Measurements from ENCODE around the gene CALHM3.
A peak's percentile ranks its signal among the peaks of the same experiment; 100 is the strongest.
"Not testable (repeated sequence)": the region's sequence is repeated elsewhere in the genome, so short reads cannot be mapped to it uniquely, and the experiment has no call there.

CALHM3 gene

DNA sequence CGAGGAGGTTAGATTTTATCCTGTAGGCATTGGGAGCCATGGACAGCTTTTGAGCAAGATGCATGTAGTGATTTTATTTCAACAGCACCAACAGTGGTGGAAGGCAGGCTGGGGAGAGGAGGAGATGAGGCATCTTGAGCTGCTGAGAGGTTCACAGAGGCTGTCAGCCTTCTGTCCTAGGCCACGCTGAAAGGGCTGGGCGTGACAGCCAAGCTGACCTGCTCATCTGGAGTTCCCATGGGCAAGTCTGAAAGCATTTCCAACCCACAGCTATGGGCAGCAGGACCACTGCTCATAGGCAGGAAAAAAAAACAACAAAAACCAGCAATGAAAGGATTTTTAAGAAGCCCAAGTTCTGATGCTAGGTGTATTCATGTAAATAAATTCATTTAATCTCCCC lies 22.1 kb upstream of the CALHM3 start:
- no peak for DNase-seq

DNA sequence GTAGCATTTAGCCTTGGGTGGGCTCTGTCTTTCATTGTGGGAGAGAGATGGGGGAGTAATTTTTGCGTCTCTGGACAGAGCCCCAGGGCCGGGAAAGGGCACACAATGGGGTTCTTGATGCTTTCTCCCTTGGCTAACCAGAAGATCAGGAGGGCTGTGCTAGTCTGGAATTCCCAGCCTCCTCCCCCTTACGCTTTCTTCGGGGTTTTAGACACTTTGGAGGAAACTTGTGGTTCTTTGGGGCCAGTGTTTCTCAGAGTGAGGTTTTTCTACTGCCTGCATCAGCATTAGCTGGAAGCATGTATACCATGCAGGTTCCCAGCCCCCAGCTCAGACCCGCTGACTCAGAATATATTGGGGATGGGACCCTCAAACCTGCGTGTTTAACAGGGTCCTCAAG lies 21.4 kb upstream of the CALHM3 start:
- no peak for DNase-seq

DNA sequence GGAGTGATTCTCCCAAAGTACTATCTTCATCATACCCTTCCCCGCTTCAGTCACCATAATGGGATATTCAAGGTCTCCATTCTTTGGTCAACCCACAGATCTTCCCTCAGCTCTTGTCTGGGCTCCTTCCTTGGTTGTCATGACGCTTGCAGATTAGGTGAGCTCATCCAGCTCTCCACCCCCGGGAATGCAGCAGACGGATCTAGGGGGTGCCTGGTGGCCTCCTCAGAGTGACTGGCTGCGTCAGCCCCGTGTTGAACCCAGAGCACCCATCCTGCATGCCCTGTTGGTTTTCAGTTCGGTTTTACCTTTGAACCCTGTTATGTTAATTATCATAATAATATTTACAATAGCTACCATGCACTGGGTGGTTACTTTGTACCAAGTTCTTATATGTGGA lies 20.8 kb upstream of the CALHM3 start:
- DNase-seq = no peak

DNA sequence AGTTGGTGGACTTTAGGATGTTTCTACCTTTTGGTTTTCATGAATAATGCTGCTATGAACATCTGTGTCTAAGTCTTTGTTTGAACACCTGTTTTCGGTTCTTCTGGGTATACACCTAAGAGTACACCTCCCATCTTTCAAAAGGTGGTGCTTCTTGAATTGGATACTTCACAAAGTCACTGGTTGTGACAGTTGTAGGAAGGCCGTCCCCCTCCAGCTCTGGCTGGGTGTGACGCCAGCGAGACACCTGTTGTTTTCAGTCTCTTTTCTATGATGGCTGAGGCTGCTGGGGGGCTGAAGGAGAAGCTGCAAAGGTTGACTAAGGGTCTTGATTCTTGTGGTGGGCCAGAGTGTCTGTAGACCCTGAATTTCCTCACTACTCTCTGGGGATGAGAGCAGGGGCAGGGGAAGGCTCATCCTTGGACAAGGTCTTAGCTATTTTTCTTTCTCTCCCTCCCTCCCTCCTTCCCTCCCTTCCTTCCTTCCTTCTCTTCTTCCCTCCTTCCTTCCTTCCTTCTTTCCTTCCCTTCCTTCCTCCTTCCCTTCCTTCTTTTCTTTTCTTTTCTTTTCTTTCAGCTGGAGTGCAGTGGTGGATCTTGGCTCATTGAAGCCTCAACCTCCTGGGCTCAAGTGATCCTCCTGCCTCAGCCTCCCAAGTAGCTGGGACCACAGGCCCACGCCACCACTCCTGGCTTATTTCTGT lies 20.0 kb upstream of the CALHM3 start:
- no peak for DNase-seq

DNA sequence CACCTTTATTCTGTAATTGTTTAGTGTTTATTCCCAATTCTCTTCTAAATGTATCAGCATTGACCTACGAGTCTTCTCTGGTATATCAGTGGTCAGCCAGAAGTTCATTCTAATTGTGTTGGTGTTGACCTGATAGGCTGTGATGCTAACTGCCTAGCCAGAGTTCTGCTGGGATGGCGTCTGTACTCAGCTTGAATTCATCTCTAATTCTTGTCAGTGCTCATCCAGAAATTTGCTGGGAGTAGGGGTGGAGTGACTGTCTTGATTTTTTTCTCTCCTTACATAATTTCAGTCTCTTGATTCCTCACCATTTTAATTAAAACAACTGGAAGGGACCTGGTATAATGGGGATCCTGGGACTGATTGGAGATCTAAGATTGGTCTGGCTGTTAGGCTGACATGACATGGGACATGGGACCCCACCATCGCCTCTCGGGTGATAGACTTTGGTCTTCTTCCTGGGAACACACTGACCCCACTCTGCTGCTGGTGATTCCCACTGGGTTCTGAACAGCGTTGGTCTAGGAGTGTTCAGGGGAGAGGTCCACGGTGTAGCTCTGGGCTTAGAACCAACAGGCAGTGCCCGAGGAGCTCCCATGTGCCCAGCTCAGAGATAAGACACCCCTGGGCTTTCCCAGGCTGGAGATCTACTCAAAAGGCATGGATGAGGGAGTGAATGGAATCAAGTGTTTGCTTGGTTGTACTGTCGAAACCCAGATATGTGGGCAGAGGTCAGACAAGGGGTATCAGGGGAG lies 18.3 kb upstream of the CALHM3 start:
- DNase-seq = no peak

DNA sequence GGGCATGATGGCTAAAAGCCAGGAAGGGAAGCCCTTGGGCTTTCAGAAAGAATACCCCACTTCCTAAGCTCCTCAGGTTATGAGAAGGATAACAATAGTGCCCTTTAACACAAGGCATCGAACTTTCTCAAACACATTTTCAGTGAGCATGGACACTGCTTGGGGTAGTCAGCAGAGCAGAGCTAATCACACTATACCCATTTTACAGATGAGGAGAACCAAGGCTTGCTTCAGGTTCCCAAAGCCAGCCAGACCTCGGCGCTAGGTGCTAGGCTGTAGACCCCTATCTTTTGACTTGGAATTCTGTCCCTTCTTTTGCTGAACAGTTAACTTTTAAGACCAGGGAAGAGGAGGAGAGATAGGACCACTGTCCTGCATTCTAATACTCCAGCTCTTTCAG lies 16.3 kb upstream of the CALHM3 start:
- DNase-seq = no peak

DNA sequence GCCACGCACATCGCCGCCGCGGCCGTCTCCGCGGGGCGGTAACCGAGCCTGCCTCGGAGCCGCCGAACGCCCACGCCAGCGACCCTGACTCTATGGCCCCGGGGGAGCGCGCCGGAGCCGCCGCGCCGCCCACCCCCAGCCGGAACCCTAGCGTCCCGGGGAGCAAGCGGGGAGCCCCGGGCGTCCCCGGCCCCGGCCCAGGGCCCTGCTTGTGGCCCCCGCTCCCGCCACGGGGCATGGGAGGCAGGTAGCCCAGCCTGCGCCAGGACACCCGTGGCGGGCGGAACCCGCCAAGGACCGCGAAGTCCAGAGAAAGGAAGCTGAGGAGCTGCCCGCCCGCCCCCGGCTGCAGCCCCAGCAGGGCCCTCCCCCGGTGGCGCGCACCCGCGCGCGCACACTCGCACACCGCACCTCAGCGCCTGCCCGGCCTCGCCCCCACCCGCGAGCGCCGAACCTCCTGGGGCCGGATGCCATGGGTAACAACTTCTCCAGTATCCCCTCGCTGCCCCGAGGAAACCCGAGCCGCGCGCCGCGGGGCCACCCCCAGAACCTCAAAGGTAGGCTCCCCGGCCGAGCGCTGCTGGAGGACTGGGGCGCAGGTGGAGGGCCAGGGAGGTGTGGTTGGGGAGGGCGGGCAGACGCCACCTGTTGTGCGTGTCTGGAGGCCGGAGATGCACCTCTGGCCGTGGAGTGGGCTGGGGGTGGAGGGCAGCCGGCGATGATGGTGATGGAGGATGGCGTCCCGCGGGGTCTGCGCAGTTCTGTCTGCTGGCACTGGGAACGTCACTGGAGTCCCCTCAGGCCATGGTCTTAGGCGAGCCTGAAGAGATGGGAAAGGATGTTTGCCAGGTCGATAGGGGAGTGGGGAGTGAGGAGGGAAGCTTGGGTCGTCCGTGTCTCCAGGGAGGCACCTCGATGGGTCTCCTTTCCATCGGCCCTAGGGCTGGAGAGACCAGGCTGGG lies 15.2 kb upstream of the CALHM3 start:
- DNase-seq = no peak

DNA sequence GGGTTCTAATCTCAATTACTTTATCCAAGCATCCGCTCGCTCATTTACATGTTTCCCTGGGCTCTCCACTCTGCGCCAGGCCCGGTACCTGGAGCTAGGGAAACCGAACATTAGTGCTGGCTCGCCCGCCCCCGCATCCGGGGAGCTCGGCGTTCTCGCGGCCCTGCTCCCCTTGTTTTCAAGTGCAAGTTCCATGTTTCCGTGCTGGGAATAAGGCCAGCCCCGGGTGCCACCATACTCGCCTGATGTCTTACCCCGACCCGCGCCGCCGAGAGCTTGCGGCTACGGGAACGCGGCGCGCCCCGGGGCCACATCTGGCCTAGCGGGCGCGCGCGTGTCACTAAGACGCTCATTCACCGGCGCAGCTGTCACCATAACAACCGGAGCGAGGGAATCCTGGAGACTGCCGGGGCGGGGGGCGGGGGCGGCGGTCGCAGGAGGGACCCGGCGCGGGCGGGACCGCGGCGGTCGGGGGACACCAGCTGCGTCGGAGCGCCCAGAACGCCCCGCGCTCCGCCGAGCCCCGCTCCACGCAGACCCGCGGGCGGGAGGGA lies 14.4 kb upstream of the CALHM3 start, which contains the start of gene NEURL1:
NEURL1 (plus strand) TSS at position 344 of the 554 bp plus-strand sequence. CDS start 683 bp downstream, outside the sequence.
- no peak for DNase-seq

DNA sequence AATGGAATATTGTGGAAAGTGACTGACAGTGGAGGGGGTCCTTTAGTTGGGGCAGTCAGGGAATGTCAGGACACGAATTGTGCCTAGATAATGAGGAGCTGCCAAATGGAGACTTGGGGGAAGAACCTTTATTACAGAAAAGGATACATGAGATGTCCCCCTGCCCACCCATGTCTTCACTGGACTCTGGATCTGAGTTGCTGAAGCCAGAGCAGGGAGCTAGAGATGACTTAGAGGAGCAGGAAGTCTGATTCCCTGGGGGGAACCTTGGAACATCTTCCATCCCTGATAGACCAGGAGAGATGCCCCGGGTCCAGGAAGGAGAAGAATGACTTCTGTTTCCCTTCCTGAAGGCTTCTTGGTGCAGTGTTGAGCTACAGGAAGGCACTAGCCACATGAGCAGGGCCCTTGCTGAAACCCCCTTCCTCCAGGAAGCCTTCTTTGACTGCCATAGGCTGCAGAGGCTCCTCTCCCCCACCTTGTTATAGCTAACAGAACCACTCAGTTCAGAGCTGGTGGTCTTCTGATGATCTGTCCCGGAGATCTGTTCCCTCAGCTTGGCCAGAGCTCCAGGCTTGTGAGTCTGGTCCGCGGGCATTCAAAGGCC lies 13.7 kb upstream of the CALHM3 start:
- DNase-seq = no peak

DNA sequence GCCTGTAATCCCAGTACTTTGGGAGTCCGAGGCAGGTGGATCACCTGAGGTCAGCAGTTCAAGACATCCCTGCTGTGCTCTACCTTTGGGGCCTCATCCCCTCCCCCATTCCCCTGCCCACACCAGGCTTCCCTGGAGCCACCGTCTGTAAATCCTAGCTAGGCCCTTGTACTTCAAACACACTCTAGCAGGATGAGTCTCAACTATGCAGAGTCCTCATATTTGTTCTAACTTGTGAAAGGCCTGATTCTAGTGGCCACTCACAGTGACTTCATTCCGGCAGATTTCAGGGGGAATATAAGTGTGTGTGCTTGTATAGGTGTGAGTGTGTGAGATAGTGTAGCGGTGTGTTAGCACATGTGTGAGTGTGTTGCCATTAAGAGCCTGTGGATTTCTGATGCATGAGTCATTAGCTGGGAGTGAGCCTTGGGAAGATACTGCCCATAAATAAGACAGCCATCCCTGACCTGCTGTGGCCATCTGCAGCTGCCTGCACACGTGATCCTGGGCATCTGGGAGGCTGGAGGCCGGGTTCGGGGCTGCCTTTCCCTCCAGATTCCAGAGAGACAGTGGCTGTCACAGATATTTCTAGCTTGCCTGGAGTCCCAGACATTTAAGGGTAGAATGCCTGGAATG lies 12.8 kb upstream of the CALHM3 start:
- no peak for DNase-seq

DNA sequence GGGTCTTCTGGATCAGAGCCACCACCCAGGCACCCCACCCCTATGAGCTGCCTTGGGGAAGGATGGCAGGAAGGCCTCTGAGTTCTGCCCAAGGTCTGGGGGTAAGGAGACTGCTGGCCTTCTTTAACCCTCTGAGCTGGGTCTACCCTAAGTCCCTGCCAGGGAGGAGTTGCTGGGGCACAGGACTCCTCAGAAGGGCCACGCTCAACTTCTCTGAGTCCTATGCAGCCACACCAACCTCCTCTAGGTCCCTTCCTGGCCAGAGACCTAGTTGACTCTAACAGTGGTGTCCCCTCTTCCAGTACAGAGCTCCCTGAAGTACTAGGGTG lies 11.9 kb upstream of the CALHM3 start:
- no peak for DNase-seq

DNA sequence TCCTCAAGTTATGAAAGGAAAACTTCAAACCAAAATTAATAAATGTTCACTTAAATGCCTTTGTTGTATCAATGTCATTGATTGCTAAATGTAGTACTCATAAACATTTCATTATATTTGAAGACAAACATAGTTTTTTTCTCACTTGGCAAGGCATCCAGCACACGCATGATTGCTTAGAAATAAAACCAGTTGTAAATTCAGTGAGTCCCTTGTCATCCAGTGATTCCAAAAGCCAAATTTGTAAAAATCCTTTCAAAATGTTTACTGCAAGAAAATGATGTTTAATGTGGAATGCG lies 8.3 kb upstream of the CALHM3 start:
- no peak for DNase-seq

DNA sequence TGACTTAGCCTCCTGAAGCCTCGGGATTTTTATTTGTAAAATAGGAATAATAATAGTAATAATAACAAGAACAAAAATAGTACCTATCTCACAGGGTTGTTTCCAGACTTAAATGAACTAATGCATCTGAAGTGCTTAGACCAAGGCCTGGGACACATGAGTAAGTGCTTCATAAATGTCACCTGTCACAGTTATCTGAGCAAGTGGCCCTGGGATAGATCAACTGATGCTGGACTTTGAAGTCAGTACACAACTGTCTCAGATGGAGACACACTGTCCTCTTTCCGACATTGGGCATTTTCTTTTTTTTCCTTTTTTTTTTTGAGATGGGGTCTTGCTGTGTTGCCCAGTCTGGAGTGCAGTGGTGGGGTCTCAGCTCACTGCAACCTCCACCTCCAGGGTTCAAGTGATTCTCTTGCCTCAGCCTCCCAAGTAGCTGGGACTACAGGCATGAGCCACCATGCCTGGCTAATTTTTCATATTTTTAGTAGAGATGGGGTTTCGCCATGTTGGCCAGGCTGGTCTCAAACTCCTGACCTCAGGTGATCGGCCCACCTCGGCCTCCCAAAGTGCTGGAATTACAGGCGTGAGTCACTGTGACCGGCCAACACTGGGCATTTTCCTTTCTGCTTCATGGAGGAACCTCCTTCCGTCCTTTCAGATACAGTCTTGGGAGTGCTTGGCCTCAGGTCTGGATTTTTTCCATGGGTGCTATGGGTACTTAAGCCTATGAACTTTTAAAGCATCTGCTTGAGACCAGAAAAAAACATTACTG lies 7.8 kb upstream of the CALHM3 start:
- not testable (repeated sequence) for DNase-seq

DNA sequence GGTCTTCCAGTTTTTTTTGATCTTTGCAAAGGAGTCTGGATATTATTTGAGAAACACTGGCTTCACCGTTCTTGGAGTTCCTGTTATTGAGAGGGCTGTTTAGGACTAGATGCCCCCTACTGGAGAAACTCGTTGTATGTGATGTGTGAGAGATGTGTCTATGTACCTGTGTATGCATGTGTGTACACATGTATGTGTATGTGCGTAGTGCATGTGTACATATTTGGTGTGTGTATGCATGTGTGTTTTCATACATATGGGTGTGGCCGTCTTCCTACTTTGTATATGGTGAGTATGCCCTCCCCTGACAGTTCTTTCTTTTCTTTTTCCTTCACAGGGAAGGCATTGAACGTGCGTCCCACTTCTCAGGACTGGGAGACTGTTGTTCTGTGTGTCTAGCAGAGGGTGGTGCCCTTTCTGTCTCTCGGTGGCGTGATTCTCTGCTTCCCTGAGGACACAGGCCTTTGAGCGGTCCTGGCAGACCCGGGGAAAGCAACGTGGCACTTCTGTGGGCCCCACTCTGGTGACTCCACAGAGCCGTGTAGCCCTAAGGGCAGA lies 3.0 kb upstream of the CALHM3 start:
- peak; percentile 14 for DNase-seq

DNA sequence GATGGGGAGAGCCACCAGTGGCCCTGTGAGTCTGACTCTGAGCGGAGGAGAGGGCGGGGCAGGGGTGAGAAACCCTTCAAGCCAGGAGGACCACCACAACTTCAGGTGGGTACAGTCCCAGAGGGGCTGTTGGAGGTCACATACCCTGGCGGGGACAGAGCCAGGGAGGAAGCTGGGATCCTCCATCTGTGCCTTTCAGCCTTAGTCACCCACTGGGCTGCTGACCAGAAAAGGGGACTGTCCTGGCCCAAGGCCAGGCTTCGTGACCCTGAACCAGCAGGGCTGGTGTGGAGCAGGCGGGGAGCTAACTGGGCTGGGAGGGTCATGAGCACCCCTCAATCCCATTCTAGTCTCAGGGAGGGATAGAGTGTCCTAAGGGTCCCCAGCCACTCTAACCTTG lies 1.5 kb upstream of the CALHM3 start:
- no peak for DNase-seq

DNA sequence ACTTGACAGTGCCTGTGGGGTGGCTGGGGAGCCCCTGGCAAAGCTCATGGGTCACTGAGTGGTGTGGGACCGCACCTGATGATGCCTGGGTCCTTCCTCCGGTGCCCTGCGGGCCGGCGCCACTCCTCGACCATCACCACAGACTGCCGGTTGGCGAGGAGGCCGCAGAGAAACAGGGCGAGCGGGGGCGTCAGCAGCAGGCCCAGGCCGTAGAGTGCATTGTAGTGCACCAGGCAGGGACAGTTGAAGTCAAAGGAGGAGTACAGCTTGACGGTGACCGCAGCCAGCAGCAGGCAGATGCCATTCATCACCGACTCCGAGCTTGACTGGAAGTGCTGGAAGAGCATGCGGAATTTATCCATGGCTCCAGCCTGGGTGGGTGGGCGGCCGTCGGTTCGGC lies 369 bp downstream of the CALHM3 start:
- no peak for DNase-seq

DNA sequence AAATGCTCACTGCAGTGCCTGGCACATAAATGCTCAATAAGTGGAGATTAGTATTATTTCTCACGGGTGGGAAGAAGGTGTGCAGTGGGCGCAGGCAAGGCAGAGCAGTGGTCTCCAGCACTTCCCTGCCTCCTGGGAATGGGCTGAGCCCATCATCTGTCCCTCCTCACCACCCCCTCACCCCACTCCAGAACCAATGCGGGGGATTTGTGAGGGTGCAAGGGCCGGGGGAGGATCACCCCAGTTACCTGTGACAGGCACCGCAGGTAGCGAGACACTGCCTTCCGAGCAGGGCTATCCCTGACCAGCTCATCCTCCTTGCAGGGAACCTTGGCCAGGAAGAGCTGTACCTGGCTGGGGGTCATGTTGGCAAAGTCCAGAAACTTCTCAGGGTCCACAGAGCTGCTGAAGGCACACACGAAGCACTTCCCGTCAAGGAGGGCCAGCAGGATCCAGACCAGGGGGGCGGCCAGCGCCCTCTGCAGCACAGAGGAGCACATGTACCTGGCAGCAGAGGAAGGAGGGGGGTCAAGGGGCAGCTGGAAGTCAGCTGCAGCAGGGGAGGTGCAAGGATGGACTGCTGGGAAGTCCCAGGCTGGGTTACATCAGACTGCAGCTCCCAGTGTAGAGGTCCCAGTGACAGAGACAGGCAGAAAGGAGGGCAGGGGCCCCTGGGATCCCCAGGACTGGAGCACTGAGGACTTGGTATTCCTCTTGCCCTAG lies 2.8 kb downstream of the CALHM3 start:
- no peak for DNase-seq

DNA sequence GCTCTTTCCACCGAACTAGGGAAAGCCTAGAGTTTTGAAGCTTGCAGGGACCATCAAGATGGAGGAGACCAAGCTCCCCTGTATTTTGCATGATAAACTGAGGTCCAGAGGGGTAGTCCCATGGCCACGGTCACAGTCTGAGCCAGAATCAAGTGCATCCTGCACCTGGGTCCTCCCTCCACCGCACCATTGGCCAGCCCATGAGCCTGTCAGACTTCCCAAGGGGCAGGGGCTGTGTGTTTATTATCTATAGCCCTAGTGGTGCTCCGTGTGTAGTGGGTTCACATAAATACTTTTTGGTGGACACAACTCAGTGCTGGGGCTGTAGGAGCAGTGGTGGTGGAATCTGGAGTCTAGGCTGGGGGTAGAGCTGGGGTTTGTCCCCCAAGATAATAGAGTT lies 3.6 kb downstream of the CALHM3 start:
- no peak for DNase-seq

DNA sequence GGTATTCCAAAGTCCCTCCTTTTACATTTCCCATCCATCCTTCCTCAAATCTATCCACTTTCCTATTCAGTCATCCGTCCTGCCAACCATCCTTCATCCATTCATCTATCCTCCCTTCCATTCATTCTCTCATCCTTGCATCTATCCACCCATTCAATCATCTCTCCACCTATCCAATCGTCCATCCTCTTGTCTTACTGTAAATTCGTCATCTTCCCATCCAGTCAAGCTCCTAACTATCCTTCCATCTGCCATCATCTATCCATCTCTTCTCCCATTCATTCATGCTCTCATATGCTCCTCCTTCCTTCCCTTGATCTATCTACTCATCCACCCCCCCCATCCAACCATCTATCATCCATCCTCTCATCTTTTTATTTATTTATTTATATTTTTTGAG lies 5.0 kb downstream of the CALHM3 start:
- no peak for DNase-seq

DNA sequence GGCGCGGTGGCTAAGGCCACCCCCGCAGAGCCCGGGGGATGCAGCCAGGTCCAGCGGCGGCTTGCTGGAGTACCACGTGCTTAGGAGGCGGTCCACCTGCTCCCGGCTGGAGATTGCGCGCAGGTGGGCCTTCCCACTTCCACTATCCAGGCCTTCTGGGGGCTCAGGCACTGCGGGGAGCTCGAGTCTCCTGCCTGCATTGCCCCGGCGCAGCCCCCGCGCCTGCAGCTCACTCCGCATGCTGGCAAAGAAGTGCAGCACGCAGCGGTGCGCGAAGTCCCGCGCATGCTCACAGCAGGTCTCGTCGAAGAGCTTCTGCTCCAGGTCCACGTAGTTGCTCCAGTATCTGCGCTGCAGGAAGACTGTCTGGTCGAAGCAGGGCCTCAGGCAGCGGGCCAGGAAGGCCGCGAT lies 5.8 kb downstream of the CALHM3 start:
- DNase-seq = no peak

DNA sequence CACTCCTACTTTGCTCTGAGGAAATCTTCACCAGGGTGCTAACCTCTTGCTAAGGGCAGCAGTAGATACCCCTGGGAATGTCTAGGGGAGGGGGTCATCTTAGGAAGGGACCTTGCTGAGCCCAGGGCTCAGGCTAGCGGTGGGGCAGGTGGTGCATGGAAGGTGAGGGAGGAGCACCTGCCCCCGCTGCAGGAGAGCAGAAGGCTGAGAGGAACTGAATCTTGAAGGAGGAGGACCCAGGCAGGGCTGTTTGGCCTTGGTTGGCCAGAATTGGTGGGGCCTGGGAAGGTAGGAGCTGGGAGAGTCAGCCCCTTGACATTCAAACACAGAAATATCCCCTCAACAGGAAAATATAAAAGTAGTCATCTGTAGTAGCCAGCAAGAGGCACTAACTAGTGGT lies 7.0 kb downstream of the CALHM3 start:
- DNase-seq = no peak
